ENCODE data around the gene ZBED1. TPM values are rescaled to one million over a fixed set of nuclear protein-coding genes. Genes with fewer than 3 reads are reported as not detected.

Gene ZBED1
- total and polyA plus RNA-seq, 7 donors, result 18.6 to 67.9 (median 37.6) TPM

DNA sequence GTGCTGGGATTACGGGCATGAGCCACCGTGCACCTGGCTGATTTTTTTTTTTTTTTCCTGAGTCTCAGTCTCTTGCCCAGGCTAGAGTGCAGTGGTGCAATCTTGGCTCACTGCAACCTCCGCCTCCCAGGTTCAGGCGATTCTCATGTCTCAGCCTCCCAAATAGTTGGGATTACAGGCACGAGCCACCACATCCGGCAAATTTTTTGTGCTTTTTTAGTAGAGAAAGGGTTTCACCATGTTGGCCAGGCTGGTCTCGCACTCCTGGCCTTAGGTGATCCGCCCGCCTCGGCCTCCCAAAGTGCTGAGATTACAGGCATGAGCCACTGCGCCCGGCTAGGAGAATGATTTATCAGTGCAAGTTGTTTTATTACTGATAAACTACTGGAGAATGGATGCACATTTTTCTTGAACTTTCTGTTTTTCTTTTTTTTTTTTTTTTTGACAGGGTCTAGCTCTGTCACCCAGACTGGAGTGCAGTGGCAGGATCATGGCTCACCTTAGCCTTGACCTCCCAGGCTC lies 39.7 kb upstream of the ZBED1 start:
- WGBS, 3 donors, result 93% methylated on average over 12 of the region's 12 CpGs; no CpG with 5 or more reads in 1 of the 3 donors

DNA sequence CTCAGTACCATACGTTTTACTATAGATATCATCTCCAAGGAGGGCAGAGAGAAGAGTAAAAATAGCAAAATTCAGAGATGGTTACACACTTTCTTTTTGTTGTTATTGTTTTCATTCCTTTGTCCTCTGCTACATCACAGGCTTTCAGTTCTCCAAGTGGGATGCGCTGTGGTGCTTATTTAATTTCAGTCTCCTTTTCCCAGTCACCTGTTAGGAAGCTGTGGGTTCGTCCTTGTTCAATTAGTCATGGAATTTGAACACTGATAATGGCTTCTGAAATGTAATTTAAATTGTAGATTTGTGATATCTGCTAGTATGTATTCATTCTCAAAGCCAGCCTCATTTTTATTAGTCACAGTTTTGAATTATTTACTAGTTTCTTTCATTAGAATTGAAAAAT lies 38.8 kb upstream of the ZBED1 start:
- DNase-seq (no peak), ATAC-seq (no peak)
- H3K27me3 ChIP-seq (ENCODE audit: insufficient read depth in 3 of 3, low read length in 2 of 3), result peaks cover 0 to 2% (median 0%) of the 10 kb centered on the region in 3 donors
- no peaks in the 10 kb centered on the region for H3K36me3 ChIP-seq (ENCODE audit: insufficient read depth in 1 of 2, low read depth in 1 of 2)
- H3K4me3 ChIP-seq, result no peak overlapping the region
- TF ChIP-seq, protein P1, sequence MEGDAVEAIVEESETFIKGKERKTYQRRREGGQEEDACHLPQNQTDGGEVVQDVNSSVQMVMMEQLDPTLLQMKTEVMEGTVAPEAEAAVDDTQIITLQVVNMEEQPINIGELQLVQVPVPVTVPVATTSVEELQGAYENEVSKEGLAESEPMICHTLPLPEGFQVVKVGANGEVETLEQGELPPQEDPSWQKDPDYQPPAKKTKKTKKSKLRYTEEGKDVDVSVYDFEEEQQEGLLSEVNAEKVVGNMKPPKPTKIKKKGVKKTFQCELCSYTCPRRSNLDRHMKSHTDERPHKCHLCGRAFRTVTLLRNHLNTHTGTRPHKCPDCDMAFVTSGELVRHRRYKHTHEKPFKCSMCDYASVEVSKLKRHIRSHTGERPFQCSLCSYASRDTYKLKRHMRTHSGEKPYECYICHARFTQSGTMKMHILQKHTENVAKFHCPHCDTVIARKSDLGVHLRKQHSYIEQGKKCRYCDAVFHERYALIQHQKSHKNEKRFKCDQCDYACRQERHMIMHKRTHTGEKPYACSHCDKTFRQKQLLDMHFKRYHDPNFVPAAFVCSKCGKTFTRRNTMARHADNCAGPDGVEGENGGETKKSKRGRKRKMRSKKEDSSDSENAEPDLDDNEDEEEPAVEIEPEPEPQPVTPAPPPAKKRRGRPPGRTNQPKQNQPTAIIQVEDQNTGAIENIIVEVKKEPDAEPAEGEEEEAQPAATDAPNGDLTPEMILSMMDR (IDR thresholded peaks at IDR 0.05), result no peak
- no peaks in the 10 kb centered on the region for H3K4me1 ChIP-seq
- WGBS, 3 donors, result 34 to 74% (median 72%) methylated on average over 3 of the region's 3 CpGs
- H3K27ac ChIP-seq, result no peak overlapping the region
- no peaks in the 10 kb centered on the region for H3K9me3 ChIP-seq
- intact Hi-C loops (cut with DNase I), result no loop called here

More for the DNA sequence above, 39.7 kb upstream of the ZBED1 start:
- no peaks in the 10 kb centered on the region for H3K9me3 ChIP-seq
- H3K27me3 ChIP-seq (ENCODE audit: insufficient read depth in 3 of 3, low read length in 2 of 3), result peaks cover 0 to 2% (median 0%) of the 10 kb centered on the region in 3 donors
- DNase-seq (no peak), ATAC-seq (no peak)
- H3K4me3 ChIP-seq, result no peak overlapping the region
- no peak overlapping the region for H3K27ac ChIP-seq
- no peaks in the 10 kb centered on the region for H3K36me3 ChIP-seq (ENCODE audit: insufficient read depth in 1 of 2, low read depth in 1 of 2)
- no peaks in the 10 kb centered on the region for H3K4me1 ChIP-seq
- intact Hi-C loops (cut with DNase I), result no loop called here
- TF ChIP-seq, protein P1 (IDR thresholded peaks at IDR 0.05), result no peak

DNA sequence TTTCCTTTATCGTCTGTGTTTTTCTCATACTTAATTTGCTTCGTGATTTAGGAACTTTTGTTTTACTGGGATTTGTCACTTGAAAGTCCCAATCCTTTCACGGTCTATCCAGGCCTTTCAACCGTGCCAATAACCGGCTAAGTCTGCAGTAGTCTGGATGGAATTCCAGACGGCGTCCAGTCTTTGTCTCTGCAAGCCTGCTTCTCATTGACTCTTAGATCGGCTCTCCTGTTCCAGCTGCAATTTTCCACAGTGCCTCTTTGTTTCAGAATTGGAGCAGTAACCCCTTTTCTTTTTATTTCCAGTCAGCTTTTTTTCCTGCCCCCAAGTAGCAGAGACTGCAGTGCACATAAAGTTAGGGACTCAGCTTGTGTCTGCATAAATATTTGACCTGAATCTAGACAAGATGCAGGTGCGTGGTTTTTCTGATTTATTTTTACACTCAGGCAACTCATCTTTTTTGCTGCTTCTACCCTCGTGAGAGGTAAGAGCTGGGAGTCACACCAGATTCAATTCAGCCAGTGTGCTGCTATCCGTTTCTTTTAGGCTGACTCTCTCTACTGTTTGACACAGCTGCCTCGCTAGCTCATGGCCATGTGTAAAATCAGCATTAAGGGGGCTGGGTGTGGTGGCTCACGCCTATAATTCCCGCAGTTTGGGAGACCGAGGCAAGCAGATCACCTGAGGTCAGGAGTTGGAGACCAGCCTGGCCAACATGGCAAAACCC lies 37.4 kb upstream of the ZBED1 start:
- Histone ChIP-seq H3K4me3 (no peak overlapping the region), H3K9me3 (no peaks in the 10 kb centered on the region), H3K4me1 (no peaks in the 10 kb centered on the region), H3K27me3 (ENCODE audit: insufficient read depth in 3 of 3, low read length in 2 of 3) (no peaks in the 10 kb centered on the region), H3K27ac (no peak overlapping the region), H3K36me3 (ENCODE audit: insufficient read depth in 1 of 2, low read depth in 1 of 2) (no peaks in the 10 kb centered on the region)
- 17 to 32% (median 20%) methylated on average over 15 of the region's 15 CpGs for WGBS, 3 donors
- DNase-seq (no peak), ATAC-seq (no peak)
- intact Hi-C loops (cut with DNase I), result no loop called here
- TF ChIP-seq, protein P1 (IDR thresholded peaks at IDR 0.05), result no peak

DNA sequence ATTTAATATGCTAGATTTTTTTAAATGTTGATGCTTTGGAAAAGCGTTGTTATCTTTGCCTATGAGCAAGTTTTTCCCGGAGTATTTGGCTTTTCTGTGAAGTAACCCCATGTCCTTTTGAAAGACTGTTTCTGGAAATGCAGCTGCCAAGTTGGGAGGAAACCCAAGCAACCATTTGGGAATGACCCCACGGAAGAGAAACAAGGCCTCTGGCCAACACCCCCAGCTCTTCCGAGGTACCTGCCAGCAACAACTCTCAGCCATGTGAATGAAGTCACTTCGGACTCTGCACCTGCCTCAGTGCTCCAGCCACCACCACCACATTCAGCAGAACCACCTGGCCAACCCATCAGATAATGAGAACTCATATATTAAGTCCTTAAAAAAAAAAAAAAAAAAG lies 36.2 kb upstream of the ZBED1 start:
- Histone ChIP-seq H3K4me3 (no peak overlapping the region), H3K4me1 (no peaks in the 10 kb centered on the region), H3K27ac (no peak overlapping the region), H3K36me3 (ENCODE audit: insufficient read depth in 1 of 2, low read depth in 1 of 2) (no peaks in the 10 kb centered on the region), H3K9me3 (no peaks in the 10 kb centered on the region), H3K27me3 (ENCODE audit: insufficient read depth in 3 of 3, low read length in 2 of 3) (no peaks in the 10 kb centered on the region)
- intact Hi-C loops (cut with DNase I), result no loop called here
- 25 to 28% (median 27%) methylated on average over 5 of the region's 5 CpGs for WGBS, 3 donors
- ATAC-seq, result no peak
- DNase-seq, result no peak
- TF ChIP-seq, protein P1 (IDR thresholded peaks at IDR 0.05), result no peak

Data from psoas muscle (tissue), 8 donors.